Measurements from ENCODE around the gene WDR48.

- TF ChIP-seq CTCF (optimal IDR thresholded peaks at IDR 0.05 in 1 of 3, IDR thresholded peaks at IDR 0.05 in 1 of 3, conservative IDR thresholded peaks at IDR 0.05 in 1 of 3; ENCODE audit: extremely low read depth in 1 of 3, insufficient read depth in 2 of 3, low read length in 3 of 3) (peak; percentile 19 to 69 (median 60)), EZH2 (IDR thresholded peaks at IDR 0.05; ENCODE audit: low read length) (no peak)
These were observed 74.8 kb downstream of the WDR48 start for GRCh38 chr3:39126532-39127071.
